Medulla oblongata (tissue), 1 donor: ENCODE measurements around the gene RAB3B.
"Not testable (repeated sequence)": the region's sequence is repeated elsewhere in the genome, so short reads cannot be mapped to it uniquely, and the experiment has no call there.

Experiments used
- DNase-seq: peaks from one replicate; pipeline ENCODE4 v3.0.0-alpha.2; 2015; ENCODE audit errors: extremely low spot score

RAB3B gene

GRCh38 chr1:51990478-51990965, at the start of gene RAB3B:
Gene RAB3B, minus strand, starts transcription at chr1:51990700. Its CDS starts 13,583 bp downstream, at chr1:51977117.
- DNase-seq = no peak

GRCh38 chr1:52037909-52038308, 47.4 kb upstream of the RAB3B start:
- no peak for DNase-seq

- no peak for DNase-seq
These were observed 46.9 kb upstream of the RAB3B start for GRCh38 chr1:52037402-52037814.

DNA sequence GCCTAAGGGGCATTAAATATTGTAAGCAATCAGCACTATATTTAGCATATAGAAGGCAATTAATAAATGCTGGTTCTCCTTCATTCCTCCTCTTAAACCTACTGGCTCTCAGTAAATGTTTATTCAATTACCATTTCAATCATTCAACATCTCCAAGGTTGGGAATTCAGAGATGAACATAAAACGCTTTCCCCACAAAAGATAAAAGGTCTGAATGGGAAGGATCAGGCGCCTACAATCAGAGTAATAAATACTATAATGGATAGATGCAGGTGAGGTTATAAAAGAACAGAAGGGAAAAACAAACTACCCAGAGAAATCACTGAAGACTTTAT, 43.5 kb upstream of the RAB3B start:
- DNase-seq = no peak

- peak; percentile 91 for DNase-seq
These were observed 42.9 kb upstream of the RAB3B start, which contains the start of gene KTI12 for GRCh38 chr1:52033190-52034049. Gene KTI12, minus strand, starts transcription at chr1:52033810. Its CDS starts 49 bp downstream, at chr1:52033761.

- peak; percentile 28 for DNase-seq
These were observed 42.3 kb upstream of the RAB3B start for GRCh38 chr1:52032785-52033131.

DNA sequence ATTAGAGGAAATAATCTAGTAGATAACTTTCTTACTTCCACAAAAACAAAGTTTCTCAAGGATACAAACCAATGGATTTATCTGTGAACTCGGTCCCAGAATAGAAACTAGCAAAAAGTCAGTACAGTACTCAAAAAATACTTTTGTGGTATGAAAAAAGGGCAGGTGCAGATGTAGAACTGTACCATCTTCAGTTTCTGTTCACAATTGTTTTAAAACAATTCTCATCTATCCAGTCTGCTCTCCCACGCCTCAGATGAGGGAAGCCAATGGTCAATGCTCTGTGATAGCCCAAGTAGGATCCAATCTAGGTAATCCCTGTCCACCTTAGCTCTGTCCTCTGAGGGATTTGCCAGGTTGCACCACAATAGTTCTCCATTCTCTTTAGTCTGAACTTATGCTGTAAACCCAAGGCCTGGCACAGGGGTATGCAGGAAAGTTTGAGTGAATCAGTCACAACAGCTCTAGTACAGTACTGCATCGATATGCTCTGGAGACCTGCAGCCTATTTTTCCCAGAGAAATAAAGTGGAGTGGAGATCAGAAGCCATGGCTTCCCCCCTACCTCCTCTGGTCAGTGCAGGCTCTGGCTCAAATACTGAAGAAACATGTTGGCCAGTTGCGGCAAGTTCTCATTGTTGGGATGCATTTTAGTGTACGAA, 41.8 kb upstream of the RAB3B start:
- no peak for DNase-seq

DNA sequence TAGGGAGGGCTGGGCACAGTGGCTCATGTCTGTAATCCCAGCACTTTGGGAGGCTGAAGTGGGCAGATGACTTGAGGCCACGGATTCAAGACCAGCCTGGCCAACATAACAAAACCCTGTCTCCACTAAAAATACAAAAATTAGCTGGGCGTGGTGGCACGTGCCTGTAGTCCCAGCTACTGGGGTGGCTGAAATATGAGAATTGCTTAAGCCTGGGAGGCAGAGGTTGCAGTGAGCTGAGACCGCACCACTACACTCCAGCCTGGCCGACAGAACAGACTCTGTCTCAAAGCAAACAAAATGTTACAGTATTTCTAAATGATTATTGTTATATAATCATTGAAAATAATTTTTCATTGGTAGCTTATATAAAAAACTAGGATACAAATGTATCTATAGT, 38.3 kb upstream of the RAB3B start:
- not testable (repeated sequence) for DNase-seq

- DNase-seq = no peak
These were observed 37.8 kb upstream of the RAB3B start for GRCh38 chr1:52028328-52028727.

GRCh38 chr1:52026278-52026677, 35.8 kb upstream of the RAB3B start:
- DNase-seq = no peak

DNA sequence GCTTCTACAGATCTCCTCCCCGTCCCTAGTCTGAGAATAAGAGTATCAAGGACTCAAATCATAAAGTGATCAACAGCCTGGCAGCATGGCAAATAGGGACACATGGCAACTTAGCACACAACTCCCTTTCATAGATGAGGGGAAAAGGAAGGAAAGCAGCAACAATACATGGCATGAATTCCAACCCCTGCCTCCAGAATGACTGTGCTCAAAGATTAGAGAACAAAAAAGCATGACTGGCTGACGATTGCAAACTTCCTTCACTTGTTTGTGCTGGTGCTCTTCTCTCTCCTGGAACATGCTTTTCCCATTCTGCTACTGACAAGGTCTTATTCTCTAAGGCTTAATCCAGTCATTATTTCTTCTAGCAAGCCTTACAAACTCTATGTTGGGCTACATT, 31.6 kb upstream of the RAB3B start:
- no peak for DNase-seq

DNA sequence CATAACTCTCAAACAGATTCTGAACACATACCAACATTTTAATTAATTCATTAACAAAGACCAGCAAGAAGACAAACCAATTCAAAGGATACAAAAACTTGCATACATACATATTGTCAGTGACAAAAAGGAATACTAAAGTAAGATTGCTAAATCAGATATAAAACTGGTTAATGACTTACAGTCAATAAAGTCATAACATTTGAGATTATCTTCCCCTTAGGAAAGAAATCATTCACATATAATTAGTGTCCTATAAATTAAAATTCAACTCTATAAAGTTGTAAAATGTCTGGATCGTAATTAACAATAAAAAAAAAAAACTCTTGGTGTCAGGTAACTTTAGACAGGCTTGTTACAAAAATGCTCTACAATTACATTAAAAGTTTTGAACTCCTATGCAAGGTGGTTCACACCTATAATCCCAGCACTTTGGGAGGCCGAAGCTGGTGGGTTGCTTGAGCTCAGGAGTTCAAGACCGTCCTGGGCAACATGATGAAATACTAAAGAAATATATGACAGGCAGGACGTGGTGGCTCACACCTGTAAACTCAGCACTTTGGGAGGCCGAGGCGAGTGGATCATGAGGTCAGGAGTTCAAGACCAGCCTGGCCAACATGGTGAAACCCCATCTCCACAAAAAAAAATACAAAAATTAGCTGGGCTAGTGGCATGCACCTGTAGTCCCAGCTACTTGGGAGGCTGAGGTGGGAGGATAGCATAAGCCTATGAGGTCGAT, 17.7 kb upstream of the RAB3B start:
- DNase-seq = no peak

DNA sequence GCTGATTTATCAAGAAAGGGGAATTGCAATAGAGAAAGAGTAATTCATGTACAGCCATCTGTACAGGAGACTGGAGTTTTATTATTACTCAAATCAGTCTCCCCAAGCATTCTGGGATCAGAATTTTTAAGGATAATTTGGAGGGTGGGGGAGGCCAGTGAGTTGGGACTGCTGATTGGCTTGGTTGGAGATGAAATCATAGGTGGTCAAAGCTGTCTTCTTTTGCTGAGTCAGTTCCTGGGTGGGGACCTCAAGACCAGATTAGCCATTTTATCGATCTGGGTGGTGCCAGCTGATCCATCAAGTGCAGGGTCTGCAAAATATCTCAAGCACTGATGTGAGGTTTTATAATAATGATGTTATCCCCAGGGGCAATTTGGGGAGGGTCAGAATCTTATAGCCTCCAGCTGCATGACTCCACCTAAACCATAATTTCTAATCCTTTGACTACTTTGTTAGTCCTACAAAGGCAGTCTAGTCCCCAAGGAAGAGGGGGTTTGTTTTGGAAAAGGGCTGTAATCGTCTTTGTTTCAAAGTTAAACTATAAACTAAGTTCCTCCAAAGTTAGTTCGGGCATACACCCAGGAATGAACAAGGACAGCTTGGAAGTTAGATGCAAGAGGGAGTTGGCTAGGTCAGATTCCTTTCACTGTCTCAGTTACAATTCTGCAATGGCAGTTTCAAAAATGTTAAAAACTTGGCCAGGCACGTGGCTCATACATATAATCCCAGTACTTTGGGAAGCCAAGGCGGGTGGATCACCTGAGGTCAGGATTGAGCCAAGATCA, 16.9 kb upstream of the RAB3B start:
- no peak for DNase-seq

- not testable (repeated sequence) for DNase-seq
These were observed 15.6 kb upstream of the RAB3B start for GRCh38 chr1:52006081-52006553.

DNA sequence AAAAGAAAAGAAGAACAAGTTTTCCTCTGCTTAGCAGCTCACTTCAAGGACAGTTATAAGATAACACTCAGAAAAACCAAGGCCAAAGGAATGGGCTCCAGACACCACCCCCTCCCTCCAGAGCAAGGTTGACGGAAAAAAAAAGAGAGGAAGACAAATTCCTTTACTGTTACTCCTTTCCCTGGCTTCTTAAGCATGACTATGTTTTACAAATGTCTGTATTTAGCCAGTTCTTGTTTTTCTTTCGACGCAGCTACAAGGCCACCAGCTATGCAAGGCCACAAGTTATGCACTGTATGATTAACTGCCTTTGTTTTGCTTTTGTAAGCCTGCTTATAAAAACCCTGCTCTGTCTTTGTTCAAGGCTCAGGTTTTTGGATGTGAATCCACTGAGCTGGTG, 15.0 kb upstream of the RAB3B start:
- DNase-seq = not testable (repeated sequence)

- DNase-seq = no peak
These were observed 13.4 kb upstream of the RAB3B start for GRCh38 chr1:52003877-52004276.

DNA sequence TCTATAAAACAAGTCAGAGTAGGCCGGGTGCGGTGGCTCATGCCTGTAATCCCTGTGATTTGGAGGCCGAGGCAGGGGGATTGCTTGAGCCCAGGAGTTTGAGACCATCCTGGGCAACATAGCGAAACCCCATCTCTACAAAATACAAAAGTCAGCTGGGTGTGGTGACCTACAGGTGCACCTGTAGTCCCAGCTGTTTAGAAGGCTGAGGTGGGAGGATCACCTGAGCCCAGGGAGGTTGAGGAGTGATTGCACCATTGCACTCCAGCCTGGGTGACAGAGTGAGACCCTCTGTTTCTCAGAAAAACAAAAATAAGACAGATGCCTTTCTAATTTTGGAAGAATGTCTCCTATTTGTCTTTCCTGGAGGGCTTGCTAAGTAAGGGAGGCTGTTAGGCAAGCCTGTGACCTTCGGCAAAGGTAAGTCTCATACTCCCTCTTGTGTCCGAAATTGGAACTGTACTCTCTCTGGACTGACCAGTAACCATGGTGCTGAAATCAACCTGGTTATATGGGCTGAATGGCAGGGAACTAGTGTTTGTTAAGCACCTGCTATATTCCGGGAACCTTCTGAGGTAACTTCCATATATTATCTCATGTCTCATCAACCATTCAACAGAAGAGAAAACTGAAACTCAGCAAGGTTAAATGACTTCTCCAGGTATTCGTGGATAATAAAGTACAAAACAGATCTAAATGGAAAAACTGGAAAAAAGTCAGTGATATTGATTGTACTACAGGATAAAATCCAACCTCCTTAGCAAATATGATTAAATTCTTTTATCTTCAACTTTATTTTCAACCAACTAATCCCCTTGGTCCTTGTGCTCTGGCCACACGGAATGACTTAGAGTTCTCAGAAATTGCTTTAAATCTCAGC, 11.8 kb upstream of the RAB3B start:
- DNase-seq = peak; percentile 89

GRCh38 chr1:51998701-51999100, 8.2 kb upstream of the RAB3B start:
- no peak for DNase-seq

DNA sequence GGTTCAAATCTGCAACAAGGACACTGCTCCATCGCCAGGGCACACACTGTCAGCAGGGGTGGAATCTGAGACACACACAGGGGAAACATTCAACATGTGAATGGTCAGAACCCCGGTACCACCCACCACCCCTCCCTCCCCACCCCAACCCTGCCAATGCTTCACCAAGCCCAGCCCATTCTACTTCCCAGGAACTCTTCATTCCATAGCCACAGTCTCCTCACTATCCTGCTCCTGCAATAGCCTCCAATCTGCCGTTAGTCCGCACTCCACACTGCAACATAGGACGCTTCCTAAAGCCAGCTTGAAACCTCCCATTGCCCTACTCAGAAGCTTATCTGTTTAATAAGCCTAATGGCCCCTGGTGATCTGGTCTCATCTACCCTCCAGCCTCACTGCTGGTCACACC, 7.5 kb upstream of the RAB3B start:
- no peak for DNase-seq
